Lower leg skin (tissue), 4 donors: ENCODE results near the gene IL1R2. TPM values are rescaled to one million over a fixed set of nuclear protein-coding genes. Genes with fewer than 3 reads are reported as not detected.
"Not testable (repeated sequence)": the region's sequence is repeated elsewhere in the genome, so short reads cannot be mapped to it uniquely, and the experiment has no call there.

Source experiments
- DNase-seq, 2 donors: peaks; one replicate each; pipeline ENCODE4 v3.0.0-alpha.2; 2019; ENCODE audit warnings: low spot score in 2 of 2
- H3K4me3 ChIP-seq: fragments of 200-600 bp; sonication (generic); 2 replicates; pipeline ENCODE4 v1.5.1; 2017; ENCODE audit warnings: mild to moderate bottlenecking, low read depth; ENCODE audit not compliant: poor library complexity, severe bottlenecking
- POLR2A ChIP-seq, 2 donors: fragments of 450-650 bp; IDR thresholded peaks; one replicate each; pipeline ENCODE4 v1.6.1; 2016 to 2017; ENCODE audit warnings: antibody characterized with exemption in 2 of 2, mild to moderate bottlenecking in 1 of 2, moderate library complexity in 1 of 2
- WGBS, 2 donors: methylation state at CpG; one replicate each; pipeline ENCODE4 v1.1.5; 2018; 5-methylcytosine and 5-hydroxymethylcytosine counted together
- intact Hi-C: fragments of 100-400 bp; cut with DNase I; formaldehyde crosslinking; loops from one replicate; pipeline ENCODE4 v1.15.0; 2023; ENCODE audit warnings: low total_unique reads
- total RNA-seq, 4 donors: library from RNA; depleted of rRNA; stranded (reverse); fragments of >200 nt; gene quantifications; one replicate each; pipeline ENCODE4 v1.1.0, GENCODE V29; 2016
- TF ChIP-seq, protein P1 (sequence below), 3 donors: fragments of 450-650 bp; IDR thresholded peaks; one replicate each; pipeline ENCODE4 v1.5.1; 2016; ENCODE audit warnings: antibody characterized with exemption in 3 of 3, mild to moderate bottlenecking in 3 of 3, moderate library complexity in 2 of 3

The IL1R2 gene
- total RNA-seq, 4 donors from 2014 or later, result 58.4 to 106 (median 68.7) TPM

DNA sequence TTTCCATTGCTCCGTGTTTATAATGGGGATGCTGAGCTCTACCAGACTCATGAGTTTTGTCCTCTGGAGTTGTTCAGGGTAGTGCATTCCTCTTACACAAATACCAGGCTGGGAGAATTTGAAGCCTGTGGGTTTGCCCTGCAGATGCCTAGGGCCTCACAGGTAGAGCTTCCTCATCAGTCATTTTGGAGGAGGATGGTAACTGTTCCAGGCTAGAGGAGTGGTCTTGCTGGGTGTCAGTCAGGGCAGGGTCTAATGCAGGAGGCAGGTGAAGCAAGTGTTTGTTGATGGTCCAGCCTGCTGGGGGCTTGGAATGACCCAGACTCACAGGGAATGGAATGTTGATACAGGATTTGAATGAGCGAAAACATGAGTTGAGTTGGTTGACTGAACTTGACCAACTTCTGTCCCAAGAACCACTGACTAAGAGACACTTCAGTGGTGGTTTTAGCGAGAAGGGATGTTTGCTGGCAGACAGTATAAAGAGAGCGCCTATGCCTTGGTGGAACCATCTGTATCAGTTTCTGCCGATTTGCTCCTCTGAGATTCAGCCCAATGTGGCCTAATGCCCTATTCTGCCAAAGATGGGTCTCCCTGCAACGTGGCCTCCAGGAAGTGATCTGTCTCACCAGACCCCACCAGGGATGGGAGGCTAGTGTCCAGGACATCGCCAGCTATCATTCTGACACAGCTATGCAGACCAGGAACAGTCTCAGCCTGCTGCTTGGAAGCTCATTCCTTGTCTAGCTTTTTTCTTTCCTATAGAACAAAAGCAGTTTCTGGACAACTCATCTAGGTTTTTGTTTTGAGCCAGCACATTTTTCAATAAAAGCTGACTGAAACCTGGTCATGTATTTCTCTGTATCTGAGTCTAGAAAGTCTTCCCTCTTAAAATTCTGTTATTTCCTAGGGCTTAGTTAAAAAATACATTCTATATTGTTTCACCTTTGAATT, 9.3 kb downstream of the IL1R2 start:
- H3K4me3 ChIP-seq, result no peak overlapping the region
- TF ChIP-seq POLR2A (IDR thresholded peaks at IDR 0.05), result no peak
- TF ChIP-seq, protein P1, sequence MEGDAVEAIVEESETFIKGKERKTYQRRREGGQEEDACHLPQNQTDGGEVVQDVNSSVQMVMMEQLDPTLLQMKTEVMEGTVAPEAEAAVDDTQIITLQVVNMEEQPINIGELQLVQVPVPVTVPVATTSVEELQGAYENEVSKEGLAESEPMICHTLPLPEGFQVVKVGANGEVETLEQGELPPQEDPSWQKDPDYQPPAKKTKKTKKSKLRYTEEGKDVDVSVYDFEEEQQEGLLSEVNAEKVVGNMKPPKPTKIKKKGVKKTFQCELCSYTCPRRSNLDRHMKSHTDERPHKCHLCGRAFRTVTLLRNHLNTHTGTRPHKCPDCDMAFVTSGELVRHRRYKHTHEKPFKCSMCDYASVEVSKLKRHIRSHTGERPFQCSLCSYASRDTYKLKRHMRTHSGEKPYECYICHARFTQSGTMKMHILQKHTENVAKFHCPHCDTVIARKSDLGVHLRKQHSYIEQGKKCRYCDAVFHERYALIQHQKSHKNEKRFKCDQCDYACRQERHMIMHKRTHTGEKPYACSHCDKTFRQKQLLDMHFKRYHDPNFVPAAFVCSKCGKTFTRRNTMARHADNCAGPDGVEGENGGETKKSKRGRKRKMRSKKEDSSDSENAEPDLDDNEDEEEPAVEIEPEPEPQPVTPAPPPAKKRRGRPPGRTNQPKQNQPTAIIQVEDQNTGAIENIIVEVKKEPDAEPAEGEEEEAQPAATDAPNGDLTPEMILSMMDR (IDR thresholded peaks at IDR 0.05), result no peak
- WGBS, 2 donors, result 86 to 93% methylated on average over 7 of the region's 7 CpGs

GRCh38 chr2:102001767-102002142, 10.0 kb downstream of the IL1R2 start:
- WGBS, 2 donors, result 65 to 67% methylated on average over 4 of the region's 4 CpGs
- no peak overlapping the region for H3K4me3 ChIP-seq
- intact Hi-C loops, result no loop called here
- DNase-seq, result no peak
- TF ChIP-seq POLR2A (IDR thresholded peaks at IDR 0.05), result no peak

More for the DNA sequence above, 9.3 kb downstream of the IL1R2 start:
- intact Hi-C loops, result no loop called here
- DNase-seq, result no peak

GRCh38 chr2:102002228-102002627, 10.5 kb downstream of the IL1R2 start:
- intact Hi-C loops, result no loop called here
- no peak for TF ChIP-seq POLR2A (IDR thresholded peaks at IDR 0.05)
- TF ChIP-seq, protein P1 (IDR thresholded peaks at IDR 0.05), result peak in 1 of 3 donors; percentile 86
- no peak overlapping the region for H3K4me3 ChIP-seq
- WGBS, 2 donors, result 74 to 91% methylated on average over 3 of the region's 3 CpGs
- no peak for DNase-seq

- intact Hi-C loops, DNase-seq, H3K4me3 ChIP-seq: not testable (repeated sequence)
- WGBS, 2 donors, result 85 to 98% methylated on average over 3 of the region's 3 CpGs
Observed at GRCh38 chr2:102002909-102003308, 11.1 kb downstream of the IL1R2 start.

DNA sequence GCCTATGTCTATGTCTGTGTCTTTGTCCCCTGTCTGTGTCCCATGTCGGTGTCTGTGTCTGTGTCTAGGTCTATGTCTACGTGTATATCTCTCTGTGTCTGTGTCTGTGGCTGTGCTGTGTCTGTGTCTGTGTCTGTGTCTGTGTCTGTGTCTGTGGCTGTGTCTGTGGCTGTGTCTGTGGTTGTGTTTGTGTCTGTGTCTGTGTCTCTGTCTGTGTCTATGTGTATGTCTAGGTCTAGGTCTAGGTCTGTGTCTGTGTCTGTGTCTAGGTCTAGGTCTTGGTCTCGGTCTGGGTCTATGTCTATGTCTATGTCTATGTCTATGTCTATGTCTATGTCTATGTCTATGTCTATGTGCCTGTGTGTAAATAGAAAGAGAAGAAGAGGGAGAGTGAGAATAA, 11.9 kb downstream of the IL1R2 start:
- no peak overlapping the region for H3K4me3 ChIP-seq
- WGBS, 2 donors, result 95 to 96% methylated on average over 3 of the region's 3 CpGs
- TF ChIP-seq POLR2A (IDR thresholded peaks at IDR 0.05), result no peak
- TF ChIP-seq, protein P1 (IDR thresholded peaks at IDR 0.05), result no peak
- intact Hi-C loops, result no loop called here
- no peak for DNase-seq

GRCh38 chr2:102004581-102004980, 12.8 kb downstream of the IL1R2 start:
- 41 to 58% methylated on average over 2 of the region's 2 CpGs for WGBS, 2 donors
- no peak overlapping the region for H3K4me3 ChIP-seq
- intact Hi-C loops, result no loop called here
- TF ChIP-seq, protein P1 (IDR thresholded peaks at IDR 0.05), result no peak
- no peak for TF ChIP-seq POLR2A (IDR thresholded peaks at IDR 0.05)
- DNase-seq, result no peak
